HK-2 (cell line): ENCODE measurements around the gene SVIL.
"Not testable (repeated sequence)": the region's sequence is repeated elsewhere in the genome, so short reads cannot be mapped to it uniquely, and the experiment has no call there.

Source experiments
- DNase-seq: peaks from one replicate; pipeline ENCODE4 v3.0.0-alpha.2; 2018; ENCODE audit not compliant: unreplicated experiment

Gene SVIL

GRCh38 chr10:29540016-29540415, 94.8 kb downstream of the SVIL start:
- DNase-seq: no peak

- DNase-seq: no peak
Measured at GRCh38 chr10:29539412-29539811, 95.4 kb downstream of the SVIL start.

DNA sequence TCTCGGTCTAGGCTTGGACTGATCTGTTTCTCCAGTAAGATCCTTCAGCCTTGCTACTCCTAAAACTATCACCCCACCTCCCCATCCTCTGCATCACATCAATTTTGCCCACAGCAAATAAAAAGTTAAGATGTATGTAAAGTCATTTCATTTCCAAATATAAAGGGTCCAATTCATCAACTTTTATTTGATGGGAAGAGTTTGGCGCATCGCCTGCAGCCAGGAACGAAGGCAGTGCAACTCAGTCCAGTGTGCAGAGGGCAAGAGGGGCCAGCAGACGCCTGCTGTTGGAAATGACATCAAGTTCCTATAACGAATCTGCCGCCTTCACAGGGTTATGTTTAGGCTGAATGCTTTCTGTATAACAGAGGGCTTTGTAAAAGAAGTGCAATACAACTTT, 97.0 kb downstream of the SVIL start:
- DNase-seq: no peak

DNA sequence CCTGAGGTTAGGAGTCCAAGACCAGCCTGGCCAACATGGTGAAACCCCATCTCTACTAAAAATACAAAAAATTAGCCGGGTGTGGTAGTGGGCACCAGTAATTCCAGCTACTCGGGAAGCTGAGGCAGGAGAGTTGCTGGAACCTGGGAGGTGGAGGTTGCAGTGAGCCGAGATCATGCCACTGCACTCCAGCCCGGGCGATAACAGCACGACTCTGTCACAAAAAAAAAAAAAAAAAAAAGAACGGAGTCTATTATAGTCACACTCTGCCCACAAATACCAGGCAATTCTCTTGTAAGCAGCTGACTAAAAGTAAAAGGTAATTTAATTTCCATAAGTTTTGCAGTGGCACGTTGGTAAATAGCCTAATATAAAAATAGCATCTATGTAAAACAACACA, 98.1 kb downstream of the SVIL start:
- DNase-seq: not testable (repeated sequence)

- no peak for DNase-seq
Measured at GRCh38 chr10:29535778-29536453, 98.9 kb downstream of the SVIL start.

DNA sequence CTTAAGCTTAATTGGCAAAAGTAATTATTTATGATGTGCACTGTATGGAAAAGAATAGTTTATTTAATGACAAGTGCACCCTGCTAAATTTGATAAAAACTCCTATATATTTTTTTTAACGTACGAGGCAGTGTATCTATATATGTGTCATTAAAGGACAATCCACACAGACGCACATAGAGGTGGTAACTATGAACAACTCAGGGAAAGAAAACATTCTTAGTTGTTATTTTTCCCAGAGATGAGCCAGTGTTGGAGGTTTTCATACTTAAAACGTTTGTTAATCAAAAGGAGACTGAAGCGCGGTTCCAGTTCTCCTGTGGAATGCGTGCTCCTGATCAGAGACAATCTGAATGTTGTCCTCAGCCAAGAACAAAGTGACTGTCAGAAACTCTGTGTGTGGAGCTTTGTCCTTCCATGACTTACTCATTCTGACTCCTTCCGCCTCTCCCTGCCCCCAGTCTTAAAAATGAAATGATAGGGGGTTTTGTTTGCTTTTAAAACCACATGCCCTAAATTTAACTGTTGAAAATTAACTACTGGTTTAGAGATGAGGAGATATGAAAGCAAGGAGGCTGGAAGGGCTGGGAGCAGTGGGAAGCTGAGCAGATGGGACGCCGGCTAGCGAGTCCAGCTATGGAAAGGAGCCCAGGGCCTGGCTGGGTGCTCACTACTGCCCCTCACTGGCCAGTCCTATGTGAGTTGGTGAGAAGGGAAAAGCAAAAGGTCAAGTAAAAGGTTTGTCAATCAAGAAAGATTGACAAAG, 99.6 kb downstream of the SVIL start:
- DNase-seq: peak; percentile 82

DNA sequence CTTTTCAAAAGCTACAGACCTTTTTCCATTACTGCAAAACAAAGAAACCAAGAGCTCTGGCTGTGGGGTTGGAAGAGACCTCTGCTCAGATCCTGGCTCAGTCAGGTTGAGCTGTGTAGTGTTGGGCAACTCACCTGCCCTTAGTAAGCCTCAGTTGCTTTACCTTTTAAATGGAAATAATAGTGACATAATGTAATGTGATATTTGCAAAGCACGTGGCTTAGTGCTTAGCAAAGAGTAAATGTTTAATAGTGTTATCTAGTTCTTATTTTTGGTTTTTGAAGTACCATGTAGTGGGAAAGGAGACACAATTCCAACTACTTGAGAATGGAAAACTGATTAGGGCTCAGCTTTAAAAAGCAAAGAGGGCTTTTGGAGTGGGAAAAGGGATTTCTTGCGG, 100.2 kb downstream of the SVIL start:
- no peak for DNase-seq

DNA sequence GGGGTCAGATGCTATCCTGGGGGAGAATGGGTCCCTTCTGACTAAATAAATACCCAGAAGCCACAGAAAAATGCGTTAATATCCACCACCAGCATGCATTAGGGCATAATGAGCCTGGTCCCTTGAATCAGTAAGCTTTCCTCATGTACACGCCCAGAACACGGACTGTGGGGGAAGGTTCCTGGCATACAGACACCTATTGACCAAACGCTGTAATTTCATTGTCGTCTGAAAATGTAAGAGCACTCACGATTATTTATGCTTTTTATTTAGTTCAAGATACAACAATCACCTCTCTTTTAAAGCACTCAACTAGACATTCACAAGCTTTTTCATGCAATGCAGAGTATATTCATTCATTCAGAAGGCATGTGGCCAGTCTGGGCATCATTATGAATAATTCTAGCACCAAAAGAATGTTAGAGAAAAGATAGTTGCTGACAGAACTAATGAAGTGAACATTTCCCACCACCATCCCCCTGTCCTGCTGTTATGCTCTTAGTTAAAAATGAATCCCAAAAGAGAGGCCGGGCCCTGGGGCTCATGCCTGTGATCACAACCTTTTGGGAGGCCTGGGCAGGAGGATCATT, 101.0 kb downstream of the SVIL start:
- no peak for DNase-seq

GRCh38 chr10:29533046-29533445, 101.7 kb downstream of the SVIL start:
- no peak for DNase-seq

- DNase-seq: no peak
Measured at GRCh38 chr10:29532256-29532878, 102.4 kb downstream of the SVIL start.

- no peak for DNase-seq
Measured at GRCh38 chr10:29530112-29530976, 104.4 kb downstream of the SVIL start.

DNA sequence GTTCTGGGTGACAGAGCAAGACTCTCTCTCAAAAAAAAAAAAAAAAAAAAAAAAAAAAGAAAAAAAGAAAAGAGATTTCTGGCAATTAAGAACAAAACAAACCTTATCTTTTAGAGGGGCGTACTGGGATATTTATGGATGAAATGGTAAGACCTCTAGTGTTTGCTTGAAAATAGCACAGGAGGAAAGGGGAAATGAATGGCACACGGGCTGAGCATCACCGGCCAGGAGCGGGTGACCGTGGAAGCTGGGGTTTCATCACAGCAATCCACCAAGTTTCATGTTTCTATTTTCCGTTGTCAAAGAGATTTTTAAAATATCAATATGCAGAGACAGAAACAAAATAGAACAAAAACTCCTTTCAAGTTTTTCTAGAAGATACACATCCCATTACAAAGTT, 105.6 kb downstream of the SVIL start:
- no peak for DNase-seq

GRCh38 chr10:29525762-29526161, 109.0 kb downstream of the SVIL start:
- DNase-seq: no peak

DNA sequence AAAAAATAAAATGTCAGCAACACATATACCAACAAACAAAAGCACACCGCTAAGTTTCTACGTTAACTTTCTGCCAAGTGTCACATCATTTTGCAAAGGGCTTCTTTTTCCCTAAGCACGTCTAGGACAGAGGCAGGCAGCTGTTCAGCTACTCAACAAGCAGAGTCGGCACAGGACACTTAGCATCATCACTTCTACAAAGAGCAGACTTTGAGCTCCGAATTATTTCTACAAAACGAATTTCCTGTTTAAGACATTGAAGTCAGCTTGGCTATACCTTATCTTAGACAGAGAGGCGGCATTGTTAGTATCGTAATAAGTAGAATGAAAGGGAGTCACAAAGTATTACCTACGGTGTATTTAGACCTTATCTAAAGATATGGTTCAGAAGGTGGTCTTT, 110.1 kb downstream of the SVIL start:
- no peak for DNase-seq

GRCh38 chr10:29524294-29524693, 110.5 kb downstream of the SVIL start:
- DNase-seq: no peak

DNA sequence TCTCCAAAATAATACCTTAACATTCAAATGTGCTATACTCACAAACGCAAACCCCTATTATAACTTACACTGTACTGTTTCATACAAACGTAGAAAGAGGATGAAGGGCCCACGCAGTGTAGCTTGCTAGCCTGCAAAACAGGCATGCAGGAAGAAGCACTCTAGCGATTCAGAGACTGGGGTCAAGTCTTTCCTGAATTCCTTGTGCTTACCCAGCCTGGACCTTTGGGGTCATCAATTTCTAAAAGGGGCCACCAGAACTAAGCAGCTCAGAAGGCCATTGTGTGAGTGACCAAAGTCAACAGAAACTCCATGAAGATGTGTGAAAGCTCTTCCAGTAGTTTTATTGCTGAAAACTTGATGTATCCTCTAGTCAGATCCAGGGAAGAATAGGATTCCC, 111.9 kb downstream of the SVIL start:
- no peak for DNase-seq

- no peak for DNase-seq
Measured at GRCh38 chr10:29522061-29522855, 112.5 kb downstream of the SVIL start.

DNA sequence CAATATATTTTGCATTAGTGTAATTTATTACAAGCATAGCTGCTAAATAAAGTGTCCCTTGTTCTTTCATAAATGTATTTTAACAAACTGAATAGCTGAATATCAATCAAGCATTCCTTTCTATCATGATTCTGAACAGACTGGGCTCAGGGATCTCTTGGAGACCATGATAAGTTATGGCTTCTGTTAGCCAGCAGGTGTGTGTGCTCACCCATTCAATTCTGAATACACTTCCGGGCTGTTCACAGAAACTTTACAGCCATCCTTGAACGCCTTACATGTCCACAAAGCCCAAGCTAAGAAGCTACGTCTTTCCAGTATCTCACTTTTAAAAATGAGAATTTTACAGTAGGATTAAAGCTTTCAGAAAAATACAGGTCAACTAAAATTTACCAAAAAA, 115.1 kb downstream of the SVIL start:
- DNase-seq: no peak

GRCh38 chr10:29517352-29517923, 117.3 kb downstream of the SVIL start:
- DNase-seq: no peak

DNA sequence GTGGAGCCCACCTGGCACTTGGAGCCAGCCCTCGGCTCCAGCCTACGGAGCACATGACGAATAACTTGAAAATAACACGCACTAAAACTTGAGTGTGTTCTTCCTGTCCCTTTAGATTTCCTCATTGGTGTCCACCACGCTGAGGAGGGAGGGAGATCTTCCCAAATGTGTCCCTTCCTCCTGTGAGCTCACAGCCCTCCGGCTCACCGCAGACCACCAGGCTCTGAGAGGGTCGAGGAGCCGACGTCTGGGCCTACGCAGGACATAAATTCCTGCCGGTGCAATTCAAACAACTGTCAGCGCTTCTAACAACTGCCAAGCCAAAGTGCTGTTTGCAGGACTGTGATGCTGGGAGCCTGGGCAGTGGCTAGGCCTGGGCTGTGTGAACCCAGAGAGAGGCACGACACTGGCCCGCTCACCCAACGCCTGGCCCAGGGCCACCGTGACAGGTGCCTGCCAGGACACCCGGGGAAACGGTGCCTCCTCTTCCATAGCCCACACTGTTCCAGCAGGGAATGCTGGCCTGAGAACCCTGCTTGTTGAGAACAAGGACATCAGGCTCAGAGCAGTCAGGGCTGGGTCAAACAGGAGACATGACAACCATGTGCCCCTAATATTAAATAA, 118.3 kb downstream of the SVIL start:
- DNase-seq: not testable (repeated sequence)
